Measurements from ENCODE around the gene EVA1A. TPM values are rescaled to one million over a fixed set of nuclear protein-coding genes. Genes with fewer than 3 reads are reported as not detected.

The EVA1A gene
- total and polyA plus RNA-seq, 2 experiments from 2014 or later: 4.6 to 7.9 TPM

DNA sequence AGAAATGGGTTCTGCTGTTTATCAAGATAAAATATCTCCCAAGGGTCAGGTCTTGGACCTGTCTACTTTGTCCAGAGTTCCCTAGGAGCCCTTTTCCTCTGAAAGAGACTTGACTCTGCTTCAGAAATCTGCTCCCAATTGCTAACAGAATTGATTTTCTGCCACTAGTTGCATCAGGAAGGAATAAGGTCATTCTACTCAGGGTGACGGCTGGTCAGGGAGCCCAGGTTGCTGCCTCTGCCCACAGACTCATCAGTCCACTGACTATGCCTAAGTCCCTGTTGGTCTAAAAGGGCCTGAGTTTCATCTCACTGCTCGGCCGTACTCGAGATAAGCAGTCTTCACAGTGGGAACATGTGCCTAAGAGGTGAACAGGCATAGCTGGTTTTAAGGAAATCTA lies 61.2 kb downstream of the EVA1A start:
- Mint-ChIP-seq H3K36me3 (ENCODE audit: low read depth) (no peaks in the 10 kb centered on the region), H3K4me3 (no peak overlapping the region), H3K9me3 (no peaks in the 10 kb centered on the region; the same call in 2 of the 3 replicates), H3K4me1 (peaks cover 5% of the 10 kb centered on the region; the same call in 2 of the 3 replicates), H3K27ac (no peak overlapping the region), H3K27me3 (ENCODE audit: insufficient read depth, low read depth, poor library complexity) (peaks cover 2% of the 10 kb centered on the region)
- Histone ChIP-seq H3K79me2 (replicated peaks; ENCODE audit: insufficient read depth) (no peaks in the 10 kb centered on the region), H4K20me1 (replicated peaks; ENCODE audit: insufficient read depth) (no peaks in the 10 kb centered on the region), H3K27ac (ENCODE audit: low read depth) (no peak overlapping the region), H3F3A (replicated peaks; ENCODE audit: low read depth) (no peaks in the 10 kb centered on the region), H3K4me3 (no peak overlapping the region), H3K36me3 (ENCODE audit: insufficient read depth) (no peaks in the 10 kb centered on the region; the same call in 1 of the 2 replicates), H2AFZ (no peak overlapping the region), H3K4me2 (no peak overlapping the region), H3K9me2 (ENCODE audit: insufficient read depth) (0 out of 2 replicates have a peak, but pooled peaks cover 7% of the 10 kb centered on the region), H3K4me1 (ENCODE audit: insufficient read depth) (peaks cover 4% of the 10 kb centered on the region), H3K27me3 (ENCODE audit: insufficient read depth) (no peaks in the 10 kb centered on the region)
- no peak for DNase-seq (ENCODE audit: low spot score)
- TF ChIP-seq, protein P1, sequence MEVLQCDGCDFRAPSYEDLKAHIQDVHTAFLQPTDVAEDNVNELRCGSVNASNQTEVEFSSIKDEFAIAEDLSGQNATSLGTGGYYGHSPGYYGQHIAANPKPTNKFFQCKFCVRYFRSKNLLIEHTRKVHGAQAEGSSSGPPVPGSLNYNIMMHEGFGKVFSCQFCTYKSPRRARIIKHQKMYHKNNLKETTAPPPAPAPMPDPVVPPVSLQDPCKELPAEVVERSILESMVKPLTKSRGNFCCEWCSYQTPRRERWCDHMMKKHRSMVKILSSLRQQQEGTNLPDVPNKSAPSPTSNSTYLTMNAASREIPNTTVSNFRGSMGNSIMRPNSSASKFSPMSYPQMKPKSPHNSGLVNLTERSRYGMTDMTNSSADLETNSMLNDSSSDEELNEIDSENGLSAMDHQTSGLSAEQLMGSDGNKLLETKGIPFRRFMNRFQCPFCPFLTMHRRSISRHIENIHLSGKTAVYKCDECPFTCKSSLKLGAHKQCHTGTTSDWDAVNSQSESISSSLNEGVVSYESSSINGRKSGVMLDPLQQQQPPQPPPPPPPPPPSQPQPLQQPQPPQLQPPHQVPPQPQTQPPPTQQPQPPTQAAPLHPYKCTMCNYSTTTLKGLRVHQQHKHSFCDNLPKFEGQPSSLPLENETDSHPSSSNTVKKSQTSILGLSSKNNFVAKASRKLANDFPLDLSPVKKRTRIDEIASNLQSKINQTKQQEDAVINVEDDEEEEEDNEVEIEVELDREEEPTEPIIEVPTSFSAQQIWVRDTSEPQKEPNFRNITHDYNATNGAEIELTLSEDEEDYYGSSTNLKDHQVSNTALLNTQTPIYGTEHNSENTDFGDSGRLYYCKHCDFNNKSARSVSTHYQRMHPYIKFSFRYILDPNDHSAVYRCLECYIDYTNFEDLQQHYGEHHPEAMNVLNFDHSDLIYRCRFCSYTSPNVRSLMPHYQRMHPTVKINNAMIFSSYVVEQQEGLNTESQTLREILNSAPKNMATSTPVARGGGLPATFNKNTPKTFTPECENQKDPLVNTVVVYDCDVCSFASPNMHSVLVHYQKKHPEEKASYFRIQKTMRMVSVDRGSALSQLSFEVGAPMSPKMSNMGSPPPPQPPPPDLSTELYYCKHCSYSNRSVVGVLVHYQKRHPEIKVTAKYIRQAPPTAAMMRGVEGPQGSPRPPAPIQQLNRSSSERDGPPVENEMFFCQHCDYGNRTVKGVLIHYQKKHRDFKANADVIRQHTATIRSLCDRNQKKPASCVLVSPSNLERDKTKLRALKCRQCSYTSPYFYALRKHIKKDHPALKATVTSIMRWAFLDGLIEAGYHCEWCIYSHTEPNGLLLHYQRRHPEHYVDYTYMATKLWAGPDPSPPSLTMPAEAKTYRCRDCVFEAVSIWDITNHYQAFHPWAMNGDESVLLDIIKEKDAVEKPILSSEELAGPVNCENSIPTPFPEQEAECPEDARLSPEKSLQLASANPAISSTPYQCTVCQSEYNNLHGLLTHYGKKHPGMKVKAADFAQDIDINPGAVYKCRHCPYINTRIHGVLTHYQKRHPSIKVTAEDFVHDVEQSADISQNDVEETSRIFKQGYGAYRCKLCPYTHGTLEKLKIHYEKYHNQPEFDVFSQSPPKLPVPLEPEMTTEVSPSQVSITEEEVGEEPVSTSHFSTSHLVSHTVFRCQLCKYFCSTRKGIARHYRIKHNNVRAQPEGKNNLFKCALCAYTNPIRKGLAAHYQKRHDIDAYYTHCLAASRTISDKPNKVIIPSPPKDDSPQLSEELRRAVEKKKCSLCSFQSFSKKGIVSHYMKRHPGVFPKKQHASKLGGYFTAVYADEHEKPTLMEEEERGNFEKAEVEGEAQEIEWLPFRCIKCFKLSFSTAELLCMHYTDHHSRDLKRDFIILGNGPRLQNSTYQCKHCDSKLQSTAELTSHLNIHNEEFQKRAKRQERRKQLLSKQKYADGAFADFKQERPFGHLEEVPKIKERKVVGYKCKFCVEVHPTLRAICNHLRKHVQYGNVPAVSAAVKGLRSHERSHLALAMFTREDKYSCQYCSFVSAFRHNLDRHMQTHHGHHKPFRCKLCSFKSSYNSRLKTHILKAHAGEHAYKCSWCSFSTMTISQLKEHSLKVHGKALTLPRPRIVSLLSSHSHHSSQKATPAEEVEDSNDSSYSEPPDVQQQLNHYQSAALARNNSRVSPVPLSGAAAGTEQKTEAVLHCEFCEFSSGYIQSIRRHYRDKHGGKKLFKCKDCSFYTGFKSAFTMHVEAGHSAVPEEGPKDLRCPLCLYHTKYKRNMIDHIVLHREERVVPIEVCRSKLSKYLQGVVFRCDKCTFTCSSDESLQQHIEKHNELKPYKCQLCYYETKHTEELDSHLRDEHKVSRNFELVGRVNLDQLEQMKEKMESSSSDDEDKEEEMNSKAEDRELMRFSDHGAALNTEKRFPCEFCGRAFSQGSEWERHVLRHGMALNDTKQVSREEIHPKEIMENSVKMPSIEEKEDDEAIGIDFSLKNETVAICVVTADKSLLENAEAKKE (CRISPR knock-in tag; IDR thresholded peaks at IDR 0.05): no peak
- TF ChIP-seq NANOG (IDR thresholded peaks at IDR 0.05; ENCODE audit: borderline replicate concordance) (no peak), JUNB (IDR thresholded peaks at IDR 0.05; ENCODE audit: unreplicated experiment) (no peak), EZH2 (IDR thresholded peaks at IDR 0.05; ENCODE audit: low read depth, unreplicated experiment) (no peak), ZNF114 (CRISPR knock-in tag; IDR thresholded peaks at IDR 0.05) (no peak), CREB1 (CRISPR knock-in tag; IDR thresholded peaks at IDR 0.05; ENCODE audit: low read depth) (no peak), EZH2phosphoT487 (IDR thresholded peaks at IDR 0.05; ENCODE audit: unreplicated experiment) (no peak), POLR2AphosphoS5 (IDR thresholded peaks at IDR 0.05; ENCODE audit: low read depth) (no peak), ZNF331 (CRISPR knock-in tag; IDR thresholded peaks at IDR 0.05; ENCODE audit: low read depth) (no peak)
- TF ChIP-seq, protein P2, sequence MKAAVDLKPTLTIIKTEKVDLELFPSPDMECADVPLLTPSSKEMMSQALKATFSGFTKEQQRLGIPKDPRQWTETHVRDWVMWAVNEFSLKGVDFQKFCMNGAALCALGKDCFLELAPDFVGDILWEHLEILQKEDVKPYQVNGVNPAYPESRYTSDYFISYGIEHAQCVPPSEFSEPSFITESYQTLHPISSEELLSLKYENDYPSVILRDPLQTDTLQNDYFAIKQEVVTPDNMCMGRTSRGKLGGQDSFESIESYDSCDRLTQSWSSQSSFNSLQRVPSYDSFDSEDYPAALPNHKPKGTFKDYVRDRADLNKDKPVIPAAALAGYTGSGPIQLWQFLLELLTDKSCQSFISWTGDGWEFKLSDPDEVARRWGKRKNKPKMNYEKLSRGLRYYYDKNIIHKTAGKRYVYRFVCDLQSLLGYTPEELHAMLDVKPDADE (IDR thresholded peaks at IDR 0.05): no peak
- TF ChIP-seq, protein P3, sequence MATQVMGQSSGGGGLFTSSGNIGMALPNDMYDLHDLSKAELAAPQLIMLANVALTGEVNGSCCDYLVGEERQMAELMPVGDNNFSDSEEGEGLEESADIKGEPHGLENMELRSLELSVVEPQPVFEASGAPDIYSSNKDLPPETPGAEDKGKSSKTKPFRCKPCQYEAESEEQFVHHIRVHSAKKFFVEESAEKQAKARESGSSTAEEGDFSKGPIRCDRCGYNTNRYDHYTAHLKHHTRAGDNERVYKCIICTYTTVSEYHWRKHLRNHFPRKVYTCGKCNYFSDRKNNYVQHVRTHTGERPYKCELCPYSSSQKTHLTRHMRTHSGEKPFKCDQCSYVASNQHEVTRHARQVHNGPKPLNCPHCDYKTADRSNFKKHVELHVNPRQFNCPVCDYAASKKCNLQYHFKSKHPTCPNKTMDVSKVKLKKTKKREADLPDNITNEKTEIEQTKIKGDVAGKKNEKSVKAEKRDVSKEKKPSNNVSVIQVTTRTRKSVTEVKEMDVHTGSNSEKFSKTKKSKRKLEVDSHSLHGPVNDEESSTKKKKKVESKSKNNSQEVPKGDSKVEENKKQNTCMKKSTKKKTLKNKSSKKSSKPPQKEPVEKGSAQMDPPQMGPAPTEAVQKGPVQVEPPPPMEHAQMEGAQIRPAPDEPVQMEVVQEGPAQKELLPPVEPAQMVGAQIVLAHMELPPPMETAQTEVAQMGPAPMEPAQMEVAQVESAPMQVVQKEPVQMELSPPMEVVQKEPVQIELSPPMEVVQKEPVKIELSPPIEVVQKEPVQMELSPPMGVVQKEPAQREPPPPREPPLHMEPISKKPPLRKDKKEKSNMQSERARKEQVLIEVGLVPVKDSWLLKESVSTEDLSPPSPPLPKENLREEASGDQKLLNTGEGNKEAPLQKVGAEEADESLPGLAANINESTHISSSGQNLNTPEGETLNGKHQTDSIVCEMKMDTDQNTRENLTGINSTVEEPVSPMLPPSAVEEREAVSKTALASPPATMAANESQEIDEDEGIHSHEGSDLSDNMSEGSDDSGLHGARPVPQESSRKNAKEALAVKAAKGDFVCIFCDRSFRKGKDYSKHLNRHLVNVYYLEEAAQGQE (IDR thresholded peaks at IDR 0.05; ENCODE audit: unreplicated experiment): no peak
- TF ChIP-seq, protein P4, sequence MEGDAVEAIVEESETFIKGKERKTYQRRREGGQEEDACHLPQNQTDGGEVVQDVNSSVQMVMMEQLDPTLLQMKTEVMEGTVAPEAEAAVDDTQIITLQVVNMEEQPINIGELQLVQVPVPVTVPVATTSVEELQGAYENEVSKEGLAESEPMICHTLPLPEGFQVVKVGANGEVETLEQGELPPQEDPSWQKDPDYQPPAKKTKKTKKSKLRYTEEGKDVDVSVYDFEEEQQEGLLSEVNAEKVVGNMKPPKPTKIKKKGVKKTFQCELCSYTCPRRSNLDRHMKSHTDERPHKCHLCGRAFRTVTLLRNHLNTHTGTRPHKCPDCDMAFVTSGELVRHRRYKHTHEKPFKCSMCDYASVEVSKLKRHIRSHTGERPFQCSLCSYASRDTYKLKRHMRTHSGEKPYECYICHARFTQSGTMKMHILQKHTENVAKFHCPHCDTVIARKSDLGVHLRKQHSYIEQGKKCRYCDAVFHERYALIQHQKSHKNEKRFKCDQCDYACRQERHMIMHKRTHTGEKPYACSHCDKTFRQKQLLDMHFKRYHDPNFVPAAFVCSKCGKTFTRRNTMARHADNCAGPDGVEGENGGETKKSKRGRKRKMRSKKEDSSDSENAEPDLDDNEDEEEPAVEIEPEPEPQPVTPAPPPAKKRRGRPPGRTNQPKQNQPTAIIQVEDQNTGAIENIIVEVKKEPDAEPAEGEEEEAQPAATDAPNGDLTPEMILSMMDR (conservative IDR thresholded peaks at IDR 0.05; ENCODE audit: low read depth in 2 of 2): no peak
- no peak for ATAC-seq
